A673 (cell line): ENCODE measurements around the gene BAIAP2. TPM values are rescaled to one million over a fixed set of nuclear protein-coding genes. Genes with fewer than 3 reads are reported as not detected.

Experiments
- BruUV-seq: library from RNA; stranded (reverse); fragments of 400-500 nt; replicated peaks from 2 replicates; lab custom pipeline; 2021; lab: Mats Ljungman, UMichigan
- CTCF ChIA-PET: fragments of 300-600 bp; sonication (Branson Sonifier 250); formaldehyde crosslinking; loops from one replicate; lab custom pipeline; 2022; ENCODE audit warnings: antibody characterized with exemption; lab: Charles Lee
- POLR2A ChIA-PET: fragments of 300-600 bp; sonication (Branson Sonifier 250); formaldehyde crosslinking; loops from one replicate; lab custom pipeline; 2022; ENCODE audit warnings: antibody characterized with exemption; ENCODE audit not compliant: low non-redundant PET; lab: Charles Lee
- DNase-seq: peaks from one replicate; pipeline ENCODE4 v3.0.0-alpha.2; 2015; ENCODE audit warnings: low spot score
- H3K27ac ChIP-seq: fragments of 200-600 bp; sonication (generic); 2 replicates; pipeline ENCODE4 v1.5.1; 2016; ENCODE audit warnings: mixed run types, low read depth, mild to moderate bottlenecking, mixed read lengths, antibody characterized with exemption, low read length; ENCODE audit not compliant: poor library complexity, severe bottlenecking
- H3K27me3 ChIP-seq: fragments of 200-600 bp; sonication (generic); replicated peaks from 2 replicates; pipeline ENCODE4 v1.6.1; 2017; ENCODE audit warnings: mixed run types, low read depth, mild to moderate bottlenecking, mixed read lengths, antibody characterized with exemption, low read length; ENCODE audit not compliant: insufficient read depth, poor library complexity
- H3K36me3 ChIP-seq: fragments of 200-600 bp; sonication (generic); 2 replicates; pipeline ENCODE4 v1.6.1; 2016; ENCODE audit warnings: mixed run types, mild to moderate bottlenecking, mixed read lengths, antibody characterized with exemption, low read length; ENCODE audit not compliant: insufficient read depth, poor library complexity, severe bottlenecking
- H3K4me1 ChIP-seq: fragments of 200-600 bp; sonication (generic); 2 replicates; pipeline ENCODE4 v1.6.1; 2017; ENCODE audit warnings: mixed run types, mild to moderate bottlenecking, mixed read lengths, antibody characterized with exemption, low read length; ENCODE audit not compliant: insufficient read depth, poor library complexity, severe bottlenecking
- H3K4me3 ChIP-seq: fragments of 200-600 bp; sonication (generic); 2 replicates; pipeline ENCODE4 v1.5.1; 2016; ENCODE audit warnings: low read depth, mixed run types, mild to moderate bottlenecking, mixed read lengths, low read length; ENCODE audit not compliant: poor library complexity, severe bottlenecking
- H3K9me3 ChIP-seq: fragments of 200-600 bp; sonication (generic); 2 replicates; pipeline ENCODE4 v1.6.1; 2016; ENCODE audit warnings: mixed run types, low read depth, mild to moderate bottlenecking, mixed read lengths, antibody characterized with exemption, low read length; ENCODE audit not compliant: poor library complexity, severe bottlenecking
- EZH2 ChIP-seq: fragments of 200-600 bp; sonication (generic); IDR thresholded peaks from 2 replicates; pipeline ENCODE4 v1.6.1; 2017; ENCODE audit warnings: borderline replicate concordance, low read depth, mild to moderate bottlenecking, mixed read lengths, antibody characterized with exemption, low read length; ENCODE audit not compliant: poor library complexity, severe bottlenecking
- intact Hi-C: fragments of 100-400 bp; cut with micrococcal nuclease; formaldehyde crosslinking; loops from one replicate; pipeline ENCODE4 v1.10.0; 2022; ENCODE audit not compliant: unreplicated experiment
- total RNA-seq: library from RNA; stranded (reverse); gene quantifications from 2 replicates; pipeline ENCODE4 v1.2.3, GENCODE V29; 2021
- TF ChIP-seq, protein P1 (sequence below): fragments of 300-800, 200-600 bp; sonication (generic); conservative IDR thresholded peaks from 2 replicates; pipeline ENCODE4 v1.5.1; 2017; ENCODE audit warnings: low read depth, mild to moderate bottlenecking, antibody characterized with exemption, low read length, moderate library complexity, mixed read lengths

Gene BAIAP2
- total RNA-seq, 1 experiment from 2014 or later: 51.6 TPM

DNA sequence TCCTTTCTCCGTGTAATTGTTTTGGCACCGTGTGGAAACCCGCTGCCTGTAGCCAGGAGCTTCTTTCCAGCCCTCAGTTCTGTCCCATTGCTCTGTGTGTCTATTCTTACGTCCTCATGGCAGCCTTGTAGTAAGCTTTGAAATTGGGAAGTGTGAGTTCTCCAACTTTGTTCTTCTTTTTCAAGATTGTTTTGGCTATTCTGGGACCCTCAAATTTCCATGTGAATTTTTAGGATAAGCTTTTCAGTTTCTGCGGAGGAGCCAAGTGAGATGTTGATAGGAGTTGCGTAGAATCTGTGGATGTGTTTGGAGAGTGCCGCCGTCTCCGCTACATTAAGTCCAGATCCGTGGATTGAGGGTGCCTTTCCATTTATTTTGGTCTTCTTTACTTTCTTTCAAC, 28.1 kb upstream of the BAIAP2 start:
- Histone ChIP-seq H3K9me3 (no peaks in the 10 kb centered on the region), H3K27me3 (peaks cover 47% of the 10 kb centered on the region), H3K36me3 (no peaks in the 10 kb centered on the region), H3K4me3 (no peak overlapping the region), H3K27ac (no peak overlapping the region), H3K4me1 (peaks cover 18% of the 10 kb centered on the region)
- no TSS peak for BruUV-seq
- CTCF ChIA-PET: no interaction called here
- intact Hi-C loops: no loop called here
- TF ChIP-seq EZH2: no peak
- TF ChIP-seq, protein P1, sequence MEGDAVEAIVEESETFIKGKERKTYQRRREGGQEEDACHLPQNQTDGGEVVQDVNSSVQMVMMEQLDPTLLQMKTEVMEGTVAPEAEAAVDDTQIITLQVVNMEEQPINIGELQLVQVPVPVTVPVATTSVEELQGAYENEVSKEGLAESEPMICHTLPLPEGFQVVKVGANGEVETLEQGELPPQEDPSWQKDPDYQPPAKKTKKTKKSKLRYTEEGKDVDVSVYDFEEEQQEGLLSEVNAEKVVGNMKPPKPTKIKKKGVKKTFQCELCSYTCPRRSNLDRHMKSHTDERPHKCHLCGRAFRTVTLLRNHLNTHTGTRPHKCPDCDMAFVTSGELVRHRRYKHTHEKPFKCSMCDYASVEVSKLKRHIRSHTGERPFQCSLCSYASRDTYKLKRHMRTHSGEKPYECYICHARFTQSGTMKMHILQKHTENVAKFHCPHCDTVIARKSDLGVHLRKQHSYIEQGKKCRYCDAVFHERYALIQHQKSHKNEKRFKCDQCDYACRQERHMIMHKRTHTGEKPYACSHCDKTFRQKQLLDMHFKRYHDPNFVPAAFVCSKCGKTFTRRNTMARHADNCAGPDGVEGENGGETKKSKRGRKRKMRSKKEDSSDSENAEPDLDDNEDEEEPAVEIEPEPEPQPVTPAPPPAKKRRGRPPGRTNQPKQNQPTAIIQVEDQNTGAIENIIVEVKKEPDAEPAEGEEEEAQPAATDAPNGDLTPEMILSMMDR: no peak
- DNase-seq: no peak
- POLR2A ChIA-PET: no interaction called here

DNA sequence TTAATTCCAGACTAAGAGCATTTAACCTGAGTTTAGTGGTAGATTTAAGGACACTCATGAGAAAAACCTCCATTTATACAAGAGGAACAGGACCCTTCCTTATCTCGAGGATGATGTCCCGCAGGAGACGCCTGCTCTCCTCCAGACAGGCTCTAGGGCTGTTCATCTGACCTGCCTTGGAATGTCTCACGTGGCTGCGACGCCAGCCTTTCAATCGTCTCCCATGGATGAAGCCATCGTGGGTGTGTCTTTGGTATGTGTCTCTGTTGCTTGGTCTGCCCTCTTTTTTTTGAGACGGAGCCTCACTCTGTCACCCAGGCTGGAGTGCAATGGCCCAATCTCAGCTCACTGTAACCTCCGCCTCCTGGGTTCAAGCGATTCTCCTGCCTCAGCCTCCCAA, 26.8 kb upstream of the BAIAP2 start:
- intact Hi-C loops: no loop called here
- BruUV-seq: no TSS peak
- TF ChIP-seq, protein P1: no peak
- TF ChIP-seq EZH2: no peak
- no peak for DNase-seq
- Histone ChIP-seq H3K4me1 (peaks cover 12% of the 10 kb centered on the region), H3K4me3 (no peak overlapping the region), H3K27me3 (peaks cover 42% of the 10 kb centered on the region), H3K27ac (no peak overlapping the region), H3K9me3 (no peaks in the 10 kb centered on the region), H3K36me3 (no peaks in the 10 kb centered on the region)
- ChIA-PET CTCF (no interaction called here), POLR2A (no interaction called here)

DNA sequence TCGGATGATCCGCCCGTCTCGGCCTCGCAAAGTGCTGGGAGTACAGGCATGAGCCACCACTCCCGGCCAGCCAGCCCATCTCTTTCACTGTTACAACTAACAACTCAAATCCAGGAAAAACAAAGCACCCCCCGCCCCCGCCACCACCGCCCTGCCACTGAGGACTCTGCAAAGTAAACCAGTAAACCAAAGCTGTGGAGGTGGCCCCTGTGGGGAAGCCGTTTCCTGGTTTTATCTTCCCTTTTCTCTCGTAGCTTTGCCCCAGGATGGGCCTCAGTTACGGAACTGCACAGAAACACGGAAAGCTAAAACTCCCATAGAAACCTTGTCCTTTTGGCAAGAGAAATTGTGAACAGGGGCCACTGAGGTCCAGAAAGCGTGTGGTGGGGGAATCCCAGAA, 25.8 kb upstream of the BAIAP2 start:
- POLR2A ChIA-PET: no interaction called here
- CTCF ChIA-PET: no interaction called here

More for the DNA sequence above, 25.8 kb upstream of the BAIAP2 start:
- Histone ChIP-seq H3K36me3 (no peaks in the 10 kb centered on the region), H3K9me3 (no peaks in the 10 kb centered on the region), H3K4me1 (peaks cover 4% of the 10 kb centered on the region), H3K27ac (no peak overlapping the region), H3K4me3 (no peak overlapping the region), H3K27me3 (peaks cover 33% of the 10 kb centered on the region)
- BruUV-seq: no TSS peak
- no peak for DNase-seq
- intact Hi-C loops: no loop called here
- TF ChIP-seq, protein P1: no peak
- no peak for TF ChIP-seq EZH2
